ENCODE data around the gene C11orf52. TPM values are rescaled to one million over a fixed set of nuclear protein-coding genes. Genes with fewer than 3 reads are reported as not detected.
"Not testable (repeated sequence)": the region's sequence is repeated elsewhere in the genome, so short reads cannot be mapped to it uniquely, and the experiment has no call there.

C11orf52 gene
- total and polyA plus RNA-seq, 8 donors: 3.9 to 43.4 (median 18.7) TPM; not detected in 1

GRCh38 chr11:111879637-111879960, 39.1 kb upstream of the C11orf52 start:
- no peak for DNase-seq
- Histone ChIP-seq H3K9me3 (no peaks in the 10 kb centered on the region), H3K36me3 (peaks cover 2 to 30% (median 20%) of the 10 kb centered on the region in 4 donors), H3K27ac (peak overlapping the region; percentile 85 to 97 (median 95)), H3K4me1 (peaks cover 6 to 20% (median 19%) of the 10 kb centered on the region in 4 donors), H3K27me3 (no peaks in the 10 kb centered on the region), H3K4me3 (peak overlapping the region; percentile 52 to 70 (median 60))
- 21 to 42% (median 29%) methylated on average over 6 of the region's 6 CpGs for WGBS, 5 donors
- intact Hi-C loops (cut with DNase I; ENCODE audit: low total_unique reads): no loop called here
- TF ChIP-seq CTCF (IDR thresholded peaks at IDR 0.05) (no peak), EP300 (IDR thresholded peaks at IDR 0.05) (no peak), POLR2A (IDR thresholded peaks at IDR 0.05) (no peak), POLR2AphosphoS5 (IDR thresholded peaks at IDR 0.05) (no peak)

GRCh38 chr11:111882202-111882601, 36.5 kb upstream of the C11orf52 start:
- Histone ChIP-seq H3K4me1 (peaks cover 6 to 20% (median 19%) of the 10 kb centered on the region in 4 donors), H3K36me3 (peaks cover 0 to 17% (median 10%) of the 10 kb centered on the region in 4 donors), H3K9me3 (no peaks in the 10 kb centered on the region), H3K27ac (no peak overlapping the region), H3K4me3 (no peak overlapping the region), H3K27me3 (no peaks in the 10 kb centered on the region)
- TF ChIP-seq POLR2AphosphoS5 (IDR thresholded peaks at IDR 0.05): no peak
- TF ChIP-seq CTCF (IDR thresholded peaks at IDR 0.05): no peak
- TF ChIP-seq EP300 (IDR thresholded peaks at IDR 0.05): no peak
- no peak for TF ChIP-seq POLR2A (IDR thresholded peaks at IDR 0.05)
- intact Hi-C loops (cut with DNase I; ENCODE audit: low total_unique reads): no loop called here
- 87 to 92% (median 91%) methylated on average over 5 of the region's 5 CpGs for WGBS, 5 donors
- no peak for DNase-seq

- intact Hi-C loops (cut with DNase I; ENCODE audit: low total_unique reads); DNase-seq; H3K27ac ChIP-seq; H3K27me3 ChIP-seq; H3K4me1 ChIP-seq; H3K4me3 ChIP-seq; H3K9me3 ChIP-seq: not testable (repeated sequence)
- 71 to 100% (median 83%) methylated on average over 4 of the region's 4 CpGs for WGBS, 5 donors
- H3K36me3 ChIP-seq: peaks cover 0 to 17% (median 10%) of the 10 kb centered on the region in 4 donors
Measured at GRCh38 chr11:111885053-111885452, 33.7 kb upstream of the C11orf52 start.

GRCh38 chr11:111886032-111886431, 32.7 kb upstream of the C11orf52 start:
- DNase-seq: no peak
- Histone ChIP-seq H3K4me1 (no peaks in the 10 kb centered on the region), H3K4me3 (no peak overlapping the region), H3K9me3 (no peaks in the 10 kb centered on the region), H3K27me3 (no peaks in the 10 kb centered on the region), H3K27ac (no peak overlapping the region), H3K36me3 (peaks cover 0 to 17% (median 10%) of the 10 kb centered on the region in 4 donors)
- TF ChIP-seq POLR2AphosphoS5 (IDR thresholded peaks at IDR 0.05) (no peak), CTCF (IDR thresholded peaks at IDR 0.05) (no peak), EP300 (IDR thresholded peaks at IDR 0.05) (no peak), POLR2A (IDR thresholded peaks at IDR 0.05) (no peak)
- intact Hi-C loops (cut with DNase I; ENCODE audit: low total_unique reads): no loop called here
- WGBS, 5 donors: 65 to 95% (median 87%) methylated on average over 4 of the region's 4 CpGs

GRCh38 chr11:111886844-111887243, 31.9 kb upstream of the C11orf52 start:
- intact Hi-C loops (cut with DNase I; ENCODE audit: low total_unique reads): no loop called here
- no peaks in the 10 kb centered on the region for H3K9me3 ChIP-seq
- no peaks in the 10 kb centered on the region for H3K4me1 ChIP-seq
- DNase-seq: no peak
- no peak overlapping the region for H3K27ac ChIP-seq
- peaks cover 0 to 17% (median 10%) of the 10 kb centered on the region in 4 donors for H3K36me3 ChIP-seq
- no peaks in the 10 kb centered on the region for H3K27me3 ChIP-seq
- no peak for TF ChIP-seq CTCF (IDR thresholded peaks at IDR 0.05)
- TF ChIP-seq POLR2AphosphoS5 (IDR thresholded peaks at IDR 0.05): no peak
- no peak for TF ChIP-seq EP300 (IDR thresholded peaks at IDR 0.05)
- no peak for TF ChIP-seq POLR2A (IDR thresholded peaks at IDR 0.05)
- H3K4me3 ChIP-seq: no peak overlapping the region
- WGBS, 5 donors: 73 to 90% (median 84%) methylated on average over 2 of the region's 2 CpGs

Measured in stomach (tissue), 9 donors.